DMS53 (cell line): ENCODE results near the gene MMD.
"Not testable (repeated sequence)": the region's sequence is repeated elsewhere in the genome, so short reads cannot be mapped to it uniquely, and the experiment has no call there.

Experiments
- DNase-seq: peaks from one replicate; lab custom pipeline; 2025; lab: John Stamatoyannopoulos, UW

MMD gene

GRCh38 chr17:55391764-55392467 is 29.7 kb downstream of the MMD start:
- no peak for DNase-seq

GRCh38 chr17:55391244-55391757 is 30.3 kb downstream of the MMD start:
- no peak for DNase-seq

DNA sequence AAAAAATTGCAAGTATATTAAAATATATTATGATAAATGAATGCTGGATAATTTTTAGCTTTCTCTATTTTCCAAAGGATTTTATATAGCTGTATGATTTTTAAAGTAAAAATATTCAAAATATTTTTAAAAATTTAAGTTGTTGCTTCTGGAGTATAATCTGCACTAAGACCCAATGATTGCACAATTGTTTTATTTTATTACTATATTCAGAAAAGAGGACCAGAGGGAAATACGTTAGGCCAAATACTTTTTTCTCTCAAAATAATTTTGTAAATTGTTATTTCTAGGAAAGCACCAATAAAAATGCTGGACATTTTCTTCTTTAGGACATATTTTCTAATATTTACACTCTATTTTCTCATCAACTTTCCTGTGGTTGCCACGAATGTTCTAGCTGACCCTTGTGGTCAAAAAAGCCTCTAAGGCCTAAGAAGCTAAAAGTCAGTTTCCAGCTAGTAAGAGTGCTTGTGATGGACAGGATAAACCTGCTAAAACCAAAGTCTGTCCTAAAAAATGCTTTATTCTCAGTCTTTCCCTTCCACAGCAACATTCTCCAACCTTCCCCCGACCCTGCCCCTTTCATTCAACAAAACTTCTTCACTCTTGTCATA is 31.2 kb downstream of the MMD start:
- DNase-seq: no peak

DNA sequence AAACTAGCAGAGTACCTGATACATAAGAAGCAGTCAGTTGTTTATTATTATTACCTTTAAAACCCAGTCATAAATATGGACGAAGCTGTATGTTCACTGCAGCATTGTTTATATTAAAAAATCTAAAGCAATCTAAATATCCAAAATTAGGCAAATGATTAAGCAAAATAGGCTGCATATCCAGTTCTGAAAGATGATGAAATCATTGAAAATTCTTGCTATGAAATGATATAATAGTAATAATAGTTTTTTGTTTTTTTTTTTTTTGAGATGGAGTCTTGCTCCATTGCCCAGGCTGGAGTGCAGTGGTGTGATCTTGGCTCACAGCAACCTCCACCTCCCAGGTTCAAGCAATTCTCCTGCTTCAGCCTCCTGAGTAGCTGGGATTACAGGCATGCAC is 31.9 kb downstream of the MMD start:
- DNase-seq: not testable (repeated sequence)

GRCh38 chr17:55388842-55389241 is 32.8 kb downstream of the MMD start:
- no peak for DNase-seq

DNA sequence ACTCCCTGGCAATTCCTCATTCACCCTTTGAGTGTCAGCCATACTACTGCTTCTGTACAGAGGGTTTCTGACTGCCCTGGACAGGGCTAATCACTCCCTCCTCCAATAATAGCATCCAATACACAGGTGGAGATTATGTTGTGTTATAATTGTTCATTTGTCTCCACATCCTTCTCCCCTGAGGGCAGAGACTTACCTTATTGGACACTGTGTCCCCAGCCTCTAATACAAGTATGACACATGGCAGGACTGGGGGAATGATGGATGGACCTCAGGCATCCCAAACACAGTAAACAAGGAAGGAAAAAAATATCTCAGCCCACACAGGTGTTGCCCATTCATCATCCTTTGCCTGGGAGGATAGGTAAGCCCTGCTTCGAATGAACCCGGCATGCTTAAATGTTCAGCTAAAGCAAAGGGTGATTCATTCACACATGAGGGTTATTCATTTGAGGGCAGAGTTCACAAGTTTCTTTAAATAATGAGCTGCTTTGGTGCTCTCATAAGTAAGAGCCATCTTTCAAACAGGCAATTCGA is 34.8 kb downstream of the MMD start:
- DNase-seq: no peak

DNA sequence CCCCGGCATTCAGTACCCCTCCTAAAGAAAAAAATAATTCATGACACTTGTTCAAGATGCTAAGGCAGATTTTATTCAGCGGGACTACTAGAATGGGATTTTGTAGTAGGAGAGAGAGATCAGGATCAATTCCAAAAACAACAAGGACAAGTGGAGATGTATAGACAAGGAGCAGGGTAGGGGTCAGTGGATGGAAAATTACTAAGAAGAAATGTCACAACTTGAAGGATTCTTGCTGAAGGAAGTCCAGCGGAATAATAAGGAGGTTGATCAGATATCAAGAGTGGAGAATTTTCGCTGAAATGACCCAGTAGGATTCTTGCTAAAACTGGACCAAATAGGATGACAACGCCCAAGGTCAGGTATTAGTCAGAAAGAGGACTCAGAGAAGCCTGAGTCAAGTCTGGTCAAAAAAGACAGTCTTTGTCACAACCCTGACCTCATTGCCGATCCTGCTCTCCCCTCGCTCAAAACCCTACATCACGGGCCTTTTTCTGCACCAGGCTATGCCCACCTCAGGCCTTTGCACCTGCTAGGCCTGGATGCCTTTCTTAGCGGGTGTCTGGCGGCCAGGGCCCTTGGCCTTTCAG is 36.9 kb downstream of the MMD start:
- DNase-seq: no peak

DNA sequence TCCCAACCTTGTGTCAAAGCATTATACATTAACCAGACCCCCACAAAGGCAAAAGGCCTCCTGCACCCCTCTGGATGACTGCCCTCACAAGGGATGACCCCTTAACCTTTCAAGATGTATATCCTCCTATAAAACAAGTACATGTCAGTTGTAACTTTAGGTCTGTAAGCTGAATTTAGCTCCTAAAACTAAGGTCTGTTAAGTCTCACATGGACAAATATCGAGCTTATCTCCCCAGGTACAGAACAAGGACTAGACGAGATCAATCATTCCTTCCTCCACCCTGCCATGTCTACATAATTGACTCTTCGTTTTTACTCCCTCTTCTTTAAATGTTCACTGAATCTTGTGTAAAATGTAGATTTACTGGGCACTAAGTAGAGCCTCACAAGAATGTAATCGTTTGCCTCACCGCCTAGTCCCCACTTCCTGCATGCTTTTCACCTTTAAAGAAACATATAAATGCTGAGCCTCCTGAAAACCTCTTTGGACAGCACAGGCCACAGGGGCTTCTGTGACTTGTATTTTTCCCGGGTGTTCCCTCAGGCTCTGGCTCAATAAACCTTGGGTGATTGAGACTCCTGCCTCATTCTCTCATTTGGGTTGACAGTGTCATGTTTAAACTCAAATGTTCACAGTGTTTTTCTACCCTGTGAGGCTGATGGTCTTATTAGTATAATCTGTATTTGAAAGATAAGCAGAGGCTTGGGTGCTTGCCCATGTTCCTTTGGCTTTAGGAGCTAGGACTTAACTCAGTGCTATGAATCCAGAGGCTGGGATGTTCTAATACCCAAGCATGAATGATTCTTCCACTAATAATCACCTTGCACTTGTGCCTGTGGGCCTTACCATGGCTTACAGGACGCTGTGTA is 37.6 kb downstream of the MMD start:
- no peak for DNase-seq

GRCh38 chr17:55381017-55381770 is 40.4 kb downstream of the MMD start:
- no peak for DNase-seq

- DNase-seq: no peak
Observed at GRCh38 chr17:55377671-55378275, 43.9 kb downstream of the MMD start.

DNA sequence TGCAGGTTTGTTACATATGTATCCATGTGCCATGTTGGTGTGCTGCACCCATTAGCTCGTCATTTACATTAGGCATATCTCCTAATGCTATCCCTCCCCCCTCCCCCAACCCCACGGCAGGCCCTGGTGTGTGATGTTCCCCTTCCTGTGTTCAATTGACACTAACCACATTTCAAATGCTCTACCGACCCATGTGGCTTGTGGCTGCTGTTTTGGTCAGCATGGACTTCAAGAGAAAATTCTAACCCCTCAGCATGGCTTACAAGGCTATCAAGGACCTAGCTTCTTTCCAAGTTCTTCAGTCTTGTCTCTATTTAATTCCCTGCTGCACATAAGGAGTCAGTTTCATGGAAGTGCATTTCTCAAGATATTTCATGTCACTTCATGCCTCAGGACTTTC is 52.9 kb downstream of the MMD start:
- no peak for DNase-seq

- no peak for DNase-seq
Observed at GRCh38 chr17:55366020-55366481, 55.6 kb downstream of the MMD start.

- no peak for DNase-seq
Observed at GRCh38 chr17:55363033-55363432, 58.6 kb downstream of the MMD start.

DNA sequence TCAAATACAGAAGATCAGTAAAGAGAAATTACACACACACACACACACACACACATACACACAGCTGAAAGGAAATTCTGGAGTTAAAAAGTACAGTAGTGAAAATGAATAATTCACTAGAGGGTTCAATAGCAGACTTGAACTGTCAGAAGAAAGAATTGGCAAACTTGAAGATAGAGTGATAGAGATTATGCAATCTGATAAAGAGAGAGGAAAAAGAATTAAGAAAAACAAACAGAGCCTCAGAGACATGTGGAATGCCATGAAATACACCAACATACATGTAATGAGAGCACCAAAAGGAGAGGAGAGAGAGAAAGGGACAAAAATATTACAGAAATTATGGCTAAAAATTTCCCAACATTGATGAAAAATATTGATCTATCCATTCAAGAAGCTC is 60.7 kb downstream of the MMD start:
- no peak for DNase-seq

DNA sequence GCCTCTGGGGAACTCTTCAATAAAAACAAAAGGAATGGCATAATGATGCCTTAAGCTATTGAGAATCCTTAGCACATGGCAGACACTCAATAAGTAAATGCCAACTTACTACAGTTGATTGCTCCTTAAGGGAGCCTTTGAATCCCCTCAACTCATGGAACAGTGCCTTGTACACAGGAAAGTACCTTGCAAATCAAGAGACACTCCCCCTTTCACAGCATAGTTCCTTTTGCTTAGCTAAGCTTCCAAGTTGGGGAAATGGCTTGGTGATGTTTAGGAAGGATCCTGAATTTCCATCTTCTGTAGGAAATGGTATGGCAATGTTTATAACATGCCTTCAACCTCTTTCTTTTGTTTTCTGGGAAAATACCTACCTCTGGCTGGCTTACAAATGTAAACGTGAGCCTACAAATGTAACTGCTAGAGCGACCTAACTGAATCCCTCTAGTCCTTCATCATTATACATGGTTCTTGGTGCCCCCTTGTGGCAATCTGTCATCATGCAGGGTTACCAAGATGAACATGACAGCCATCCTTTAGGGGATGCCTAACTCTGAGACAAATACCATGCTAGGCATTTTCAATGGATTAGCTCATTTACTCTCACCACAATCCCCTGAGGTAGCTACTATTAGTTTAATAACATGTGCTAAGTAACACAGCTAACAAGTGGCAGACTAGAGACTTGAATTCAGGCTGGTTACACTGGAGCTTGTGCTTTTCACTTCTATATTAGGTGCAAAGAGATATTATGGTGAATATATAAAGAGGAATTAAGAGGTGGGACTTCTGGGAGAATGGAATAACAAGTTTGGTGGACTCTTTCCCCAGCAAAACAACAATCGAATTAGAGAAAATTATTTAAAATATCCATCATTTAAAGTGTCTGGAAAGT is 65.0 kb downstream of the MMD start:
- peak; percentile 83 for DNase-seq

DNA sequence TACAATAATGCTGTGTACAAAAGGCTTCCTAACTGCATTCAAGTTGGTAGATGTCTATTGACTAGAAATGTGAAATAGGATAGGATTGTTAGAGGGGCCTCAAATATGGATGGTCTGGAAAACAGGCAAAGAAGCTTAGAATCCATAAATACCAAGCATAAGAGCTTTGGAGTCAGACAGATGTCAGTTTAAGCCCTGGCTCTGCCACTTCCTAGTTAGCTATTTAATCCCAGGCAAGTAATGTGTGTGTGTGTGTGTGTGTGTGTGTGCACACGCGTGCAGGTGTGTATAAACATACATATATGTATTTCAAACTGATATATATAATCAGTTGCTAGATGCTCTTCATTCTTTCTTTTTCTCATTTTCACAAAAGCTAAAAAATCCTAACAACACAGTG is 66.7 kb downstream of the MMD start:
- DNase-seq: no peak

- DNase-seq: no peak
Observed at GRCh38 chr17:55354010-55354409, 67.6 kb downstream of the MMD start.

GRCh38 chr17:55351226-55351625 is 70.4 kb downstream of the MMD start:
- no peak for DNase-seq

GRCh38 chr17:55350825-55351205 is 70.8 kb downstream of the MMD start:
- no peak for DNase-seq
